CD8-positive, alpha-beta memory T cell (primary cell): ENCODE measurements around the gene AMER3. TPM values are rescaled to one million over a fixed set of nuclear protein-coding genes. Genes with fewer than 3 reads are reported as not detected.
"Not testable (repeated sequence)": the region's sequence is repeated elsewhere in the genome, so short reads cannot be mapped to it uniquely, and the experiment has no call there.

Experiments
- CTCF ChIA-PET: fragments of 350-600 bp; sonication (Branson Sonifier 250); formaldehyde crosslinking; loops from one replicate; lab custom pipeline; 2021; ENCODE audit warnings: antibody characterized with exemption; lab: Charles Lee
- POLR2A ChIA-PET: fragments of 350-600 bp; sonication (Branson Sonifier 250); formaldehyde crosslinking; loops from one replicate; lab custom pipeline; 2021; ENCODE audit warnings: antibody characterized with exemption; lab: Charles Lee
- DNase-seq, 5 donors: peaks; one replicate each; pipeline versions ENCODE4 v3.0.0 to v3.0.0-alpha.2; 2020 to 2022; ENCODE audit warnings: mixed read lengths in 1 of 5
- H3K27ac ChIP-seq: one replicate; pipeline ENCODE4 v1.7.0; 2013; ENCODE audit warnings: low read depth, mild to moderate bottlenecking, low read length, moderate library complexity
- H3K27me3 ChIP-seq: 2 replicates; pipeline ENCODE4 v1.7.0; 2013; ENCODE audit warnings: low read length, mild to moderate bottlenecking; ENCODE audit not compliant: insufficient read depth, poor library complexity, severe bottlenecking
- H3K36me3 ChIP-seq: 2 replicates; pipeline ENCODE4 v1.7.0; 2013; ENCODE audit warnings: mild to moderate bottlenecking, low read length, moderate library complexity; ENCODE audit not compliant: insufficient read depth
- H3K4me1 ChIP-seq: 2 replicates; pipeline ENCODE4 v1.7.0; 2013; ENCODE audit warnings: mild to moderate bottlenecking, low read length, moderate library complexity; ENCODE audit not compliant: insufficient read depth
- H3K4me3 ChIP-seq: 2 replicates; pipeline ENCODE4 v1.7.0; 2013; ENCODE audit warnings: mild to moderate bottlenecking, low read length
- H3K9me3 ChIP-seq: 2 replicates; pipeline ENCODE4 v1.7.0; 2013; ENCODE audit warnings: mild to moderate bottlenecking, low read length
- H3K27ac Mint-ChIP-seq, 8 donors: one replicate each; pipeline ENCODE4 v1.8.0; 2020 to 2021; ENCODE audit warnings: mixed read lengths in 8 of 8, mild to moderate bottlenecking in 6 of 8, inconsistent platforms in 3 of 8, moderate library complexity in 3 of 8
- H3K27me3 Mint-ChIP-seq, 2 donors: one replicate each; pipeline ENCODE4 v1.8.0; 2020 to 2021; ENCODE audit warnings: mixed read lengths in 2 of 2, mild to moderate bottlenecking in 1 of 2, moderate library complexity in 1 of 2
- H3K36me3 Mint-ChIP-seq, 3 donors: one replicate each; pipeline ENCODE4 v1.8.0; 2020 to 2021; ENCODE audit warnings: mixed read lengths in 3 of 3, inconsistent platforms in 1 of 3, mild to moderate bottlenecking in 1 of 3
- H3K4me1 Mint-ChIP-seq, 3 donors: one replicate each; pipeline ENCODE4 v1.8.0; 2020 to 2021; ENCODE audit warnings: mixed read lengths in 3 of 3, inconsistent platforms in 1 of 3, mild to moderate bottlenecking in 1 of 3
- H3K4me3 Mint-ChIP-seq, 7 donors: one replicate each; pipeline ENCODE4 v1.8.0; 2020 to 2021; ENCODE audit warnings: mixed read lengths in 7 of 7, mild to moderate bottlenecking in 6 of 7, moderate library complexity in 4 of 7, inconsistent platforms in 2 of 7
- H3K9me3 Mint-ChIP-seq, 5 donors: one replicate each; pipeline ENCODE4 v1.8.0; 2020 to 2022; ENCODE audit warnings: mixed read lengths in 5 of 5, mild to moderate bottlenecking in 3 of 5, moderate library complexity in 2 of 5, inconsistent platforms in 1 of 5
- polyA plus RNA-seq: library from polyadenylated mRNA; unstranded; fragments of 300-500 nt; fragmentation: Illumina TruSeq; gene quantifications from one replicate; pipeline ENCODE4 v1.2.3, GENCODE V29; 2021
- total RNA-seq, 2 experiments: library from RNA; stranded (reverse); gene quantifications; one replicate each; pipeline ENCODE4 v1.2.3, GENCODE V29; 2021

AMER3 gene, protein sequence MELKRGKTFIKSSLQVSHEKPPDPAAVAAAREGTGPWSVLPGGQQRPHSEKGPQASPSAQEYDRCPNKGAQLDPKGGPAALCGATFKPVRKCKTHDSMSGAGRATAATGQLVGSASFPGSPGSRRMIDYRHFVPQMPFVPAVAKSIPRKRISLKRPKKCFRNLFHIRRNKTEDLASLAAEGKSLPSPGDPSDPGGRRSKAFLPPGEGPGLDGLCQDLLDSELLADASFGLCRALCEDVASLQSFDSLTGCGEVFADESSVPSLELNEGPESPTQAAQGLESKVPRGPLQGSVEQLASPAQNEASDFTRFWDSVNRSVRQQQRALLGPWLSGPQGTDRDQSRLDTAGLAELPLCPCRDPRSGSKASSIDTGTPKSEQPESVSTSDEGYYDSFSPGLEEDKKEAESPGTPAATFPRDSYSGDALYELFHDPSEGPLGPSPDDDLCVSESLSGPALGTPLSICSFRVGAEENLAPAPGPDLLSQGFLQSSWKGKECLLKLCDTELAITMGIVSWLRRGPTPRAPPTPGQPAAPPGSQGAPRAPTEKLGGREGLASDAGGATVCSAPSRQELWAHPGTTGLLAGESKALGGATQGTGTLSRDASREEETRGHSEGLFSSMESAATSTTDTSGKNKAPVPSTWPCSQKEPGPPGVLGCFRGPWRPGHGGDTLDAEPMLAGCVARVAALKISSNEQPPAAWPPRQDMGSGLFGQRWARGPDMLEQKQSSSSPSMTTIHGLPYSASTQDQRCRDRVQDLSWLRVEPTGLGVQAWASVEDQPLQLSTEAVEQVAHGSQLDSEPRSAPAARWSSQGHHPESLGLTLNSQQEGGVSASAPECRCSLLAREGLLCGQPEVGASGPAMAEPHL
- total RNA-seq (not detected), polyA plus RNA-seq (not detected)

DNA sequence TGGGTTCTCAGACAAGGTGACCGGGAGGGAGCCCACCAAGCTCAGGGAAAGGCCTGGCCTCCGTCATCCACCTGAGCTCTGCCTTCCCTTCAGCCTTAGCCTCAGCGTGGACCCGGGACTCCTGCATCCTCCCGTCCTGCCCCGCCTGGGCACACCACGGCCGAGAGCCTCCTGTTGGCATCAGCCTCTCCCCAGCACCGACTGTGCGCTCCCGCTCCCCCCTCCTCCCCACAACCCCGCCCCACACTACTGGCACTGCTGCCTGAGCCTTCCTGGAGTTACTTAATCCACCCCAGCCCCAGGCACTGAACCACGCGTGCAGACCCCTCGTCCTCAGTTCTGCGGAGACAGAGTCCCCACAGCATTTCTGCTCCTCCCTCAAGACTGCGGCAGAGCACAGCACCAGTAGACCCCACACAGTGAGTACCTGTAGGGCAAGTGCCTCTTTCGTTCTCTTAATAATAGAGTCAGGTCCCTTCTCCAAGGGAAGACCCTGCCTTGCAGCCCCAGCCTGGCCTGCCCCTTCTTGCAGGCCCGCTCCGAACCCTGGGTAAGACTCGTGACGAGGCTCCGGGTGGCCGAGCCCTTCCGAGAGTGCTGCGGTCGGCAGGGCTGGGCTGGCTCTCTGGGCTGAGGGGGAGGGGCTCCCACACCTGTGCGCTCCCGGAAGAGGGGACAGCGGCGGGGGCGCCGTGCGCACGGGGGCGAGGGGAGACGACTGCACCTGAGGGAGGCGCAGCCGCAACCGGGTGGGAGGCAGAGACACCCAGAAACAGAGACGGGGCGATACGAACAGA lies at the start of gene AMER3:
Gene AMER3 (plus strand): TSS at position 285 of the 797 bp plus-strand sequence. CDS start 6,533 bp downstream, outside the sequence.
- Histone ChIP-seq H3K36me3 (no peaks in the 10 kb centered on the region), H3K27me3 (peaks cover 14% of the 10 kb centered on the region), H3K4me1 (no peaks in the 10 kb centered on the region), H3K4me3 (no peak within 1 kb of the TSS), H3K27ac (no peak within 1 kb of the TSS), H3K9me3 (no peaks in the 10 kb centered on the region)
- H3K36me3 Mint-ChIP-seq: peaks cover 0 to 2% (median 0%) of the 10 kb centered on the region in 3 donors
- POLR2A ChIA-PET: no interaction called here
- H3K4me3 Mint-ChIP-seq: peak within 1 kb of the TSS in 5 of 7 donors; percentile 48 to 83 (median 58)
- H3K27ac Mint-ChIP-seq: no peak within 1 kb of the TSS
- H3K4me1 Mint-ChIP-seq: peaks cover 0 to 21% (median 9%) of the 10 kb centered on the region in 3 donors
- H3K27me3 Mint-ChIP-seq: peaks cover 44 to 59% of the 10 kb centered on the region in 2 donors
- peaks cover 0 to 6% (median 0%) of the 10 kb centered on the region in 5 donors for H3K9me3 Mint-ChIP-seq
- DNase-seq: no peak
- CTCF ChIA-PET: no interaction called here

DNA sequence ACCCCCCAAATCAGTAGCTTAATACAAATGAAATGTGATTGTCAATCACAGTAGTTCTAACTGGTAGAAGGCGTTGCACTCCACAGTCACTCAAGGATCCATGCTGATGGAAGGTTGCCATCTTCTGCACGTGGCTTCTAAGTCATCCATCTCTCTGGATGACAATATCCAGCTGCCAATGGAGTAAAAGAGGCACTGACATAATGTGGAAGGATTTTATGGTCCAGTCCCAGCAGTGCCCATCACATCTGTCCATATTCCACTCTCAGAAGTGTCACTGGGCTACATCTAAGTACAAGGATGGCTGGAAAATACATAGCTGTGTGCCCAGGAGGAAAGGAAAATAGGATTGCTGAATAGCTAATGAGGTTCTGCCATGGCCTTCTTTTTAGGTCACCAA lies 40.5 kb upstream of the AMER3 start:
- DNase-seq, H3K36me3 ChIP-seq, H3K4me1 ChIP-seq, H3K9me3 ChIP-seq, CTCF ChIA-PET, H3K27ac ChIP-seq, H3K4me1 Mint-ChIP-seq, H3K27me3 Mint-ChIP-seq, H3K4me3 ChIP-seq, H3K9me3 Mint-ChIP-seq, H3K27me3 ChIP-seq, H3K4me3 Mint-ChIP-seq, H3K36me3 Mint-ChIP-seq, H3K27ac Mint-ChIP-seq, POLR2A ChIA-PET: not testable (repeated sequence)

DNA sequence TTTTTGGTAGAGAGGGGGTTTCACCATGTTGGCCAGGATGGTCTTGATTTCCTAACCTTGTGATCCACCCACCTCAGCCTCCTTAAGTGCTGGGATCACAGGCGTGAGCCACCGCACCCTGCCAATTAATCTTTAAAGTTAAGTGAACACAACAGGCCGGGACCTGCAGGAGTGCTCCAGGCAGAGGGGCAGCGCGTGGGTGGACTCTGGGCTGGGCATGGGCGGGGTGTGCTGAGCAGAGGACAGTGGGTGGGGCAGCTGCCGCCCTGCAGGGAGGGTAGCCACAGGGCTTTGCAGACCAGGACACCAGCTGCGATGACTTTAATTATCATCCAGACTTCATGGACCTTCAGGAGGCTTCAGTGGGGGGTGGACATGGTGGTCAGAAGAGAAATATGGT lies 35.3 kb upstream of the AMER3 start:
- POLR2A ChIA-PET: no interaction called here
- peaks cover 0 to 3% (median 0%) of the 10 kb centered on the region in 3 donors for H3K36me3 Mint-ChIP-seq
- Histone ChIP-seq H3K4me3 (no peak overlapping the region), H3K4me1 (no peaks in the 10 kb centered on the region), H3K9me3 (no peaks in the 10 kb centered on the region), H3K27me3 (no peaks in the 10 kb centered on the region), H3K27ac (no peak overlapping the region), H3K36me3 (no peaks in the 10 kb centered on the region)
- CTCF ChIA-PET: no interaction called here
- peak overlapping the region in 1 of 7 donors; percentile 19 for H3K4me3 Mint-ChIP-seq
- peaks cover 0 to 8% (median 3%) of the 10 kb centered on the region in 5 donors for H3K9me3 Mint-ChIP-seq
- H3K27me3 Mint-ChIP-seq: peaks cover 8 to 22% of the 10 kb centered on the region in 2 donors
- no peak for DNase-seq
- H3K27ac Mint-ChIP-seq: no peak overlapping the region
- H3K4me1 Mint-ChIP-seq: no peaks in the 10 kb centered on the region

DNA sequence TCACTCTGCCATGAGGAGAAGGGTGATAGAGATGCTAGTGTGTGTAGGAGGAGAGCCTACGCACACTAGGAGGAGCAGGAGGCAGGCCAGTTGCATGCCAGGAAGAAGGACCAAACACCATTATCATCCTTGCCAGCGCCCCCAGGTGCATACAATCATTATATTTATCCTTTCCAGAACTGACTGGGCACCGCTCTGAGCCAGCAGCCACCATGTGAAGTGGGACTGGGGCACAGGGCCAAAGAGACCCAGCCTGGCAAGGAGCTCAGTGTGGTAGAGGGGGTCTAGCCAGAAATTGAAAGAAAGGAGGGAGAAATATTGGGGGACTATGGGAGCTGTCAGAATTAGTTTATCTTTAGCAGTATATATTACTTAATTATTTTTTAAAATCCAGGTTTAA lies 34.8 kb upstream of the AMER3 start:
- Histone ChIP-seq H3K27ac (no peak overlapping the region), H3K9me3 (no peaks in the 10 kb centered on the region), H3K4me3 (no peak overlapping the region), H3K36me3 (no peaks in the 10 kb centered on the region), H3K27me3 (no peaks in the 10 kb centered on the region), H3K4me1 (no peaks in the 10 kb centered on the region)
- DNase-seq: no peak
- Mint-ChIP-seq H3K9me3 (peaks cover 0 to 8% (median 3%) of the 10 kb centered on the region in 5 donors), H3K27me3 (peaks cover 8 to 22% of the 10 kb centered on the region in 2 donors), H3K4me3 (peak overlapping the region in 1 of 7 donors; percentile 19), H3K4me1 (no peaks in the 10 kb centered on the region), H3K36me3 (peaks cover 0 to 3% (median 0%) of the 10 kb centered on the region in 3 donors), H3K27ac (no peak overlapping the region)
- CTCF ChIA-PET: no interaction called here
- POLR2A ChIA-PET: no interaction called here

DNA sequence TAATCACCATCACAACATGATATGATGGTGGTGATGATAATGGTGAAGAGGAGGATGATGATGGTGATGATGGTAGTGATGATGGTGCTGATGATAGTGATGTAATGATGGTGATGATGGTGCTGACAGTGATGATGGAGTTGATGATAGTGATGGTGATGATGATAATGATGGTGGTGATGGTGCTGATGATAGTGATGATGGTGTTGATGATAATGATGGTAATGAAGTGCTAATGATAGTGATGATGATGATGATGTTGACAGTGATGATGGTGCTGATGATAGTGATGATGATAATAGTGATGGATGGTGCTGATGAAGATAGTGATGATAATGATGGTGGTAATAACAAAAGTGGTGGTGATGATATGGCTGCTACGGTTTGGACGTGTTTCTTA lies 30.9 kb upstream of the AMER3 start:
- H3K4me3 ChIP-seq: no peak overlapping the region
- H3K9me3 ChIP-seq: no peaks in the 10 kb centered on the region
- Mint-ChIP-seq H3K27ac (no peak overlapping the region), H3K9me3 (peaks cover 2 to 8% (median 3%) of the 10 kb centered on the region in 5 donors), H3K27me3 (peaks cover 8 to 22% of the 10 kb centered on the region in 2 donors), H3K36me3 (peaks cover 0 to 3% (median 0%) of the 10 kb centered on the region in 3 donors), H3K4me3 (no peak overlapping the region), H3K4me1 (peaks cover 7 to 28% (median 23%) of the 10 kb centered on the region in 3 donors)
- ChIA-PET POLR2A (no interaction called here), CTCF (no interaction called here)
- peaks cover 18% of the 10 kb centered on the region for H3K4me1 ChIP-seq
- H3K27ac ChIP-seq: no peak overlapping the region
- H3K27me3 ChIP-seq: no peaks in the 10 kb centered on the region
- H3K36me3 ChIP-seq: no peaks in the 10 kb centered on the region
- DNase-seq: no peak

DNA sequence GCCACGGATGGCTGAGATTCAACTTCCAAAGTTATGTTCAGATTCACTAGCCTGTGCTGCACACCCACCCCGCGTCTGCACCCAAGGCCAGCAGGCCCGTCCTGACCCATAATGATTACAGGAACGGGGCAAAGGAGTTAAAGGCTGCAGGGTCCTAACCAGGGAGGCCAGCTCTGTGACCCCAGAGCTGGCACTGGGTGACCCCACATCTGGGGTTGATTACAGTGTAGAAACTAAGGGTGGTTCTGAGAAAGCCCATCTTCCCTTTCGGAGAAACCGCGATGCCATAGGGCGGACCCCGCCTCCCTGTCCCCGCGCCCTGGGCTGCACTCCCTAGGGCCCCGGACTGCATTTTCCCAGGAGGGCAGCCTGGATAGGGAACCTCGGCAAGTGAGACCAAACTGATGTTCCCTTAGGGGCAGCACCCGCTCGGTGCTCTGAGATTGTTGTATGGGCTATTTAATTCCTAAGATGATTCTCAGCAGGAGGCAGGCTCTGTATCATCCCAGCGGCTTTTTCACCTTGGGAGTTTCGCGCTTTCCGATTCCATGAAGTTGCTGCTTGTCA lies 28.6 kb upstream of the AMER3 start:
- ChIA-PET CTCF (interaction anchor here (0.9 kb wide), 1 partner anchor 71 kb away, joined by 3 read pairs; no protein-coding TSS in a partner anchor), POLR2A (no interaction called here)
- Mint-ChIP-seq H3K36me3 (no peaks in the 10 kb centered on the region), H3K27ac (peak overlapping the region; percentile 81 to 98 (median 95)), H3K4me3 (peak overlapping the region; percentile 82 to 92 (median 87)), H3K4me1 (peaks cover 7 to 30% (median 24%) of the 10 kb centered on the region in 3 donors), H3K9me3 (peaks cover 0 to 12% (median 2%) of the 10 kb centered on the region in 5 donors), H3K27me3 (peaks cover 0 to 12% of the 10 kb centered on the region in 2 donors)
- Histone ChIP-seq H3K4me3 (peak overlapping the region; percentile 71), H3K27ac (peak overlapping the region; percentile 72), H3K36me3 (no peaks in the 10 kb centered on the region), H3K9me3 (no peaks in the 10 kb centered on the region), H3K4me1 (peaks cover 18% of the 10 kb centered on the region), H3K27me3 (no peaks in the 10 kb centered on the region)
- no peak for DNase-seq

DNA sequence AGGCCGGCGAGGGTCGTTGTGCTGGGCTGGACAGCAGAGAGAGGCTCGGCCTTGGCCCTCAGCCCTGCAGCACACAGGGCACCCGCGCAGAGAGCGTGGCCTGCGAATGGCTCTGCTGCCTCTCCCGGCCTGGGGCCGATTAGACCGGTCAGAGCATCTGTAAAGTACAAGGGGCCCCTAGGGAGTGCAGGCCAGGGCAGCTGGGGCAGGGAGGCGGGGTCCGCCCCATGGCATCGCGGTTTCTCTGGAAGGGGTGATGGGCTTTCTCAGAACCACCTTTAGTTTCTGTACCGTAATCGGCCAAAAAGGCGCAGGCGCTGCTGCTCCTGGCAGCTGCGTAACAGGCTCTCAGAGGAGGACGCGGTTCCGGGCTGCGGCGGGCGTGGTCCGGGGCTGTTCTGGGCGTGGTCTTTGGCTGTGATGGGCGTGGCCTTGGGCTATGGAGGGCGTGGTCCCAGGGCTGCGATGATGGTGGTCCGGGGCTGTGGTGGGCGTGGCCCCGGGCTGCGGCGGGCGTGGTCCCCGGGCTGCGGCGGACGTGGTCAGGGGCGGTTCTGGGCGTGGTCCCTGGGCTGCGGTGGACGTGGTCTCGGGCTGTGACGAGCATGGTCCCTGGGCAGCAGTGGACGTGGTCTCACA lies 27.9 kb upstream of the AMER3 start:
- Histone ChIP-seq H3K27ac (peak overlapping the region; percentile 72), H3K36me3 (no peaks in the 10 kb centered on the region), H3K27me3 (no peaks in the 10 kb centered on the region), H3K4me1 (peaks cover 18% of the 10 kb centered on the region), H3K4me3 (peak overlapping the region; percentile 71), H3K9me3 (no peaks in the 10 kb centered on the region)
- Mint-ChIP-seq H3K27me3 (peaks cover 0 to 5% of the 10 kb centered on the region in 2 donors), H3K36me3 (no peaks in the 10 kb centered on the region), H3K4me1 (peaks cover 7 to 30% (median 24%) of the 10 kb centered on the region in 3 donors), H3K27ac (peak overlapping the region; percentile 81 to 98 (median 95)), H3K4me3 (peak overlapping the region; percentile 82 to 92 (median 87)), H3K9me3 (peaks cover 0 to 5% (median 2%) of the 10 kb centered on the region in 5 donors)
- DNase-seq: peak; percentile 83 to 91 (median 90)
- ChIA-PET POLR2A (interaction anchor here (1.2 kb wide), 1 partner anchor 385 kb away, joined by 4 read pairs; a partner anchor contains a TSS), CTCF (interaction anchor here (0.8 to 0.9 kb wide), 2 partner anchors 70 kb away, joined by 3 read pairs; no protein-coding TSS in a partner anchor)
